Adrenal gland (tissue), 12 donors: ENCODE data around the gene EPOP. TPM values are rescaled to one million over a fixed set of nuclear protein-coding genes. Genes with fewer than 3 reads are reported as not detected.
A peak's percentile ranks its signal among the peaks of the same experiment; 100 is the strongest.
"Not testable (repeated sequence)": the region's sequence is repeated elsewhere in the genome, so short reads cannot be mapped to it uniquely, and the experiment has no call there.

Experiments used
- DNase-seq, 7 donors: peaks; one replicate each; pipeline ENCODE4 v3.0.0-alpha.2; 2019 to 2020
- H3K27ac ChIP-seq, 5 donors: fragments of 200-600 bp; sonication (generic) in 4 of 5; 1 replicate in 3 of 5; 2 replicates in 2 of 5; pipeline versions ENCODE4 v1.5.1 to v1.8.0; 2016 to 2020; ENCODE audit warnings: mild to moderate bottlenecking in 1 of 5
- H3K27me3 ChIP-seq: fragments of 200-600 bp; 2 replicates; pipeline ENCODE4 v1.8.0; 2021
- H3K36me3 ChIP-seq, 2 donors: fragments of 200-600 bp; replicated peaks in 1 of 2; 1 replicate in 1 of 2; 2 replicates in 1 of 2; pipeline versions ENCODE4 v1.5.1 to v1.8.0; 2018 to 2022
- H3K4me1 ChIP-seq, 2 donors: fragments of 200-600 bp; replicated peaks in 1 of 2; 1 replicate in 1 of 2; 2 replicates in 1 of 2; pipeline versions ENCODE4 v1.5.1 to v1.8.0; 2018 to 2021
- H3K4me3 ChIP-seq, 4 donors: fragments of 200-600 bp; sonication (generic) in 3 of 4; one replicate each; pipeline ENCODE4 v1.5.1; 2016 to 2018
- H3K9me3 ChIP-seq, 3 donors: fragments of 200-600 bp; sonication (generic) in 1 of 3; replicated peaks in 1 of 3; 1 replicate in 2 of 3; 2 replicates in 1 of 3; pipeline versions ENCODE4 v1.5.1 to v1.8.0; 2016 to 2021
- POLR2A ChIP-seq, 2 donors: fragments of 450-650 bp; IDR thresholded peaks; one replicate each; pipeline ENCODE4 v1.6.1; 2017; ENCODE audit warnings: antibody characterized with exemption in 2 of 2, mild to moderate bottlenecking in 2 of 2, moderate library complexity in 1 of 2
- WGBS, 4 donors: extraction: QIAGEN DNeasy Blood & Tissue Kit in 2 of 4; methylation state at CpG; one replicate each; pipeline versions ENCODE4 v1.1.5 to v1.1.7; 2013 to 2017; 5-methylcytosine and 5-hydroxymethylcytosine counted together
- intact Hi-C, 2 donors: fragments of 100-400 bp; cut with DNase I; formaldehyde crosslinking; loops; one replicate each; pipeline versions ENCODE4 v1.14.1 to v1.15.0; 2022 to 2023
- polyA plus RNA-seq, 3 donors: library from polyadenylated mRNA; stranded (reverse); fragments of 200-250 nt in 2 of 3; fragments of 350-450 nt in 1 of 3; fragmentation: Illumina TruSeq in 1 of 3; extraction: RNeasy Lipid Tissue Mini Kit (QIAGEN cat#74804) in 1 of 3; gene quantifications; one replicate each; pipeline ENCODE4 v1.2.3, GENCODE V29; 2013 to 2014
- total RNA-seq, 9 donors: library from RNA; depleted of rRNA in 4 of 9; stranded (reverse); fragments of >200 nt in 4 of 9; fragments of 120-200 nt in 1 of 9; fragmentation: NEBNext Ultra II Directional in 1 of 9; extraction: Animal tissue kit (Norgen Biotek cat#: 25700) in 1 of 9; gene quantifications; one replicate each; pipeline versions ENCODE4 v1.1.0 to v1.2.4, GENCODE V29; 2013 to 2023
- TF ChIP-seq, protein P1 (sequence below), 6 experiments: fragments of 450-650 bp in 4 of 6; fragments of 200-600 bp in 2 of 6; sonication (generic) in 1 of 6; IDR thresholded peaks; 1 replicate in 5 of 6; 2 replicates in 1 of 6; pipeline versions ENCODE4 v1.5.1 to v1.8.0; 2016 to 2021; ENCODE audit warnings: antibody characterized with exemption in 6 of 6, mild to moderate bottlenecking in 2 of 6, moderate library complexity in 1 of 6
- donor health status: healthy with polysubstance abuse.
- donor health status: Bipolar disorder and iron deficiency.
- donor health status: DM: yes; HTN: yes; CAD: no.
- donor health status: DM: no; HTN: no; CAD: no.
- donor health status: DM: no; HTN: no; CAD: no.
- donor health status: DM: yes; HTN: yes; CAD: no.

The EPOP gene
- total and polyA plus RNA-seq, 12 donors, result 0.06 to 9.4 (median 2.9) TPM

DNA sequence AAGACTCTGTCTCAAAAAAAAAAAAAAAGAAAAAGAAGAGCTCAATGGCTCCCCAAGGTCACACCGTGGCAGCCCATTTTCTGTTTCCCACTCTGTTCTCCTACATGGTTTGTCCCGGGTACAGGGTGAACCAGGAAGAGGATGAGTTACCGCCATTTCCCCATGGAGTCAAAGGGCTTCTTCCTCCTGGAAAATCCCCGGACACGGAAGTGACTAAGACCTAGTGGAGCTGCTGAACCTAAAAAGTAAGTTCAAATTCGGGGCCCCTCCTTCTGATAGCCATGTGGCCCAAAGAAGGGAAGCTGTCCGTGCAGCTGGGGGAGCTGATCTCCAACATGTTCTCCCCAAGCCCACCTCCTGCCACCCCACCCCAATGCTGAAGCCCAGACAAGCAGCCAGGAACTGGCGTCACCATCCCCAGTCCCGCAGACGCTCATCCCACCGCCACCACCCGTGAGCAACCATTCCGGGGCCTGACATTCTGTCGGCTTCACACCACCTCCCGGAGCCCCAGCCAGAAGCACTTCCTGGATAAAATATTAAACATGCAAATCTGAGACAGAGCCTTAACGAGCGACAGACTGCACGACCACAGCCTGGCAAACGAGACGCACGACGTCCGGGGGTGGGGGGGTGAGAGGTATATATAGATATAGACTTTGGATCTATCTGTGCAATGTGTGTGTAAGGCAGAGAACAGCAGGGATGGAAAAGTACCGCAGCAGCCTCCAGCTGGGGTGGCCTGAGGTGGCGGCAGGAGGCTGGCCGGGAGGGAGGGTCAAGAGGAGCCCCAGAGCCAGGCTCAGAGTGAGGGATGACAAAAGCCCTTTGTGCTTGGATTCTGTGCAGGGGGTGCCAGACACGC, 17.6 kb downstream of the EPOP start:
- TF ChIP-seq POLR2A (IDR thresholded peaks at IDR 0.05), result no peak
- TF ChIP-seq, protein P1, sequence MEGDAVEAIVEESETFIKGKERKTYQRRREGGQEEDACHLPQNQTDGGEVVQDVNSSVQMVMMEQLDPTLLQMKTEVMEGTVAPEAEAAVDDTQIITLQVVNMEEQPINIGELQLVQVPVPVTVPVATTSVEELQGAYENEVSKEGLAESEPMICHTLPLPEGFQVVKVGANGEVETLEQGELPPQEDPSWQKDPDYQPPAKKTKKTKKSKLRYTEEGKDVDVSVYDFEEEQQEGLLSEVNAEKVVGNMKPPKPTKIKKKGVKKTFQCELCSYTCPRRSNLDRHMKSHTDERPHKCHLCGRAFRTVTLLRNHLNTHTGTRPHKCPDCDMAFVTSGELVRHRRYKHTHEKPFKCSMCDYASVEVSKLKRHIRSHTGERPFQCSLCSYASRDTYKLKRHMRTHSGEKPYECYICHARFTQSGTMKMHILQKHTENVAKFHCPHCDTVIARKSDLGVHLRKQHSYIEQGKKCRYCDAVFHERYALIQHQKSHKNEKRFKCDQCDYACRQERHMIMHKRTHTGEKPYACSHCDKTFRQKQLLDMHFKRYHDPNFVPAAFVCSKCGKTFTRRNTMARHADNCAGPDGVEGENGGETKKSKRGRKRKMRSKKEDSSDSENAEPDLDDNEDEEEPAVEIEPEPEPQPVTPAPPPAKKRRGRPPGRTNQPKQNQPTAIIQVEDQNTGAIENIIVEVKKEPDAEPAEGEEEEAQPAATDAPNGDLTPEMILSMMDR (IDR thresholded peaks at IDR 0.05), result no peak
- DNase-seq, result no peak
- intact Hi-C loops, result no loop called here

DNA sequence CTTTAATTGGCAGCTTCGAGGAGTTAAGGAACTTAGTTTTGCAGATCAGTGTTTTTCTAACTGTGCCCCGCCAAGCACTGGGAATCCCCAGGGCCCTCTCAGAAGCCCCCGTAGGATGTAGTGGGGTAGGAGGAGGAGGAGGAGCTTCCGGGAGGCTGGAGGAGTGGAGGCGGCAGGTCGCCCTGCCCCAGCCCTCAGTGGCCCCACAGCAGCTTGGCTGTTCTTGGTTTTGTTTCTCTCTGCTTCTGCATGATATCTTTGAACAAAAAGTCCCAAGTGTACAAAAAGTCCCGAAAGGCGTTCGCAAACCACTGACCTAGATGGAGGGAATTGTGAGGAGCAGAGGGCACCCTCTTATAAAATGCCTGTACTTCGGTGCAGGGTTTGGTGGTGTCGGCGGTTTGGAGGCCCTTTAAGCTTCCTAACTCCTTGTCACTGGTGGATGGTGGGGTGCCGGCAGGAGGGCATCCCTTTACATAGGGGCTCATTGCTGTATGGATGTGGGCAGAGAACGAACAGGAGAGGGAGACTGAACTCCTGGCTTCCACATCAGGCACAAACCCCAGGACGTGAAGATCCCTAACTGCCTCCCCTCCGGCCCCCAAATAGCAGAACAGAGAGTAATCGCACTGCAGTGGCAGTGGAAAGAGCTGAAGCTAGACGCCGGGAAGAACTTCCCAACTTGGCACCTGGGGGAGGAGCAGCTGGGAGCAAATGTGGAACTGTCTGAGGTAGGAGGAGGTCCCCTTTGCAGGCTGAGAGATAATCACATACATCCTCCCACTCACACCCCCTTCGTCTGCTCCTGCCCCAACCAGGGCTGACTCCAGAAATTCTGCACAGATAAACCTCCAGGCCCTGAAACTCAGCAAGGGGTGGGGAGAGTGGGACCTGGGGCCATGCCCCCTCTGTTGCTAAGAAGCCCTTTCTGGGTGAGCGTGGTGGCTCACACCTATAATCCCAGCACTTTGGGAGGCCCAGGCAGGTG, 20.1 kb downstream of the EPOP start:
- TF ChIP-seq, protein P1 (IDR thresholded peaks at IDR 0.05), result no peak
- no peak for TF ChIP-seq POLR2A (IDR thresholded peaks at IDR 0.05)
- no peak overlapping the region for H3K4me3 ChIP-seq
- H3K9me3 ChIP-seq, result no peaks in the 10 kb centered on the region
- H3K27me3 ChIP-seq, result peaks cover 25% of the 10 kb centered on the region
- H3K36me3 ChIP-seq, result no peaks in the 10 kb centered on the region
- H3K27ac ChIP-seq, result no peak overlapping the region
- intact Hi-C loops, result no loop called here
- no peaks in the 10 kb centered on the region for H3K4me1 ChIP-seq
- 42 to 59% (median 44%) methylated on average over 17 to 21 of the region's 21 CpGs for WGBS, 4 donors
- peak in 1 of 7 donors; percentile 30 for DNase-seq

More for the DNA sequence above, 17.6 kb downstream of the EPOP start:
- Histone ChIP-seq H3K9me3 (no peaks in the 10 kb centered on the region), H3K4me1 (no peaks in the 10 kb centered on the region), H3K4me3 (no peak overlapping the region), H3K27ac (no peak overlapping the region), H3K36me3 (no peaks in the 10 kb centered on the region), H3K27me3 (peaks cover 25% of the 10 kb centered on the region)
- WGBS, 4 donors, result 69 to 80% (median 77%) methylated on average over 21 to 27 of the region's 27 CpGs

DNA sequence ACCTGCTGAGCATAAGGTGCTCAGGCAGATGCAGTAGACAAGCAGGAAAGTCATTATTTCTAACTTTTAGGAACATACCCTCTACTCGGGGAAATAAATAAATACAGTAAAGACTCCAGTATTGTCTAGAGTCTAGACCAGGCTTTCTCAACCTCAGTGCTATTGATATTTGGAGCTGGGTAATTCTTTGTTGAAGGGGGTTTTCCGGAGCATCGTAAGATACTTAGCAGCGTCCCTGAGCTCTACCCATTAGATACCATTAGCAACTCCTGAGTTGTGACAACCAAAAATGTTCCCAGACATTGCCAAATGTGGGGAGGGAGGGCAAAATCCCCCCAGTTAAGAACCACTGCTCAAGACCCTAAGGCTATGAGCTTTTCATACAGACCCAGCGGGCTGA, 21.1 kb downstream of the EPOP start:
- no peak overlapping the region for H3K27ac ChIP-seq
- H3K9me3 ChIP-seq, result no peaks in the 10 kb centered on the region
- intact Hi-C loops, result no loop called here
- peaks cover 25% of the 10 kb centered on the region for H3K27me3 ChIP-seq
- no peaks in the 10 kb centered on the region for H3K36me3 ChIP-seq
- no peak for DNase-seq
- H3K4me3 ChIP-seq, result no peak overlapping the region
- 78 to 87% (median 85%) methylated on average over 5 of the region's 5 CpGs for WGBS, 4 donors
- TF ChIP-seq, protein P1 (IDR thresholded peaks at IDR 0.05), result no peak
- H3K4me1 ChIP-seq, result no peaks in the 10 kb centered on the region

DNA sequence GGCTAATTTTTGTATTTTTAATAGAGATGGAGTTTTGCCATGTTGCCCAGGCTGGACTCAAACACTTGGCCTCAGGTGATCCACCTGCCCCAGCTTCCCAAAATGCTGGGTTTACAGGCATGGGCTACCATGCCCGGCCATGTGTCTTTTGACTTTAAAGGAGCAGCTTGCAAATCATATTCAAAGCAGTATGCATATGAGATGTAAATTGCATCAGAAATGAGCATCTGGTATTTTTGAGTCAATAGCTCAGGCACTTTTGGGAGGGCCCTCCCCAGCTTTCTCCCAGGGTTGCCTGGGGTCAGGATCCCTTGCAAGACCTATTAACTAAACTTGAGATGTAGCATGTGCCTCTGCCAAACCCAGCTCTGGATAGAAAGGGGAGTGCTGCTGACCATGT, 21.5 kb downstream of the EPOP start:
- no peaks in the 10 kb centered on the region for H3K9me3 ChIP-seq
- no peak overlapping the region for H3K4me3 ChIP-seq
- H3K4me1 ChIP-seq, result no peaks in the 10 kb centered on the region
- no peak for TF ChIP-seq POLR2A (IDR thresholded peaks at IDR 0.05)
- TF ChIP-seq, protein P1 (IDR thresholded peaks at IDR 0.05), result no peak
- H3K27ac ChIP-seq, result no peak overlapping the region
- H3K27me3 ChIP-seq, result peaks cover 25% of the 10 kb centered on the region
- DNase-seq, result peak in 1 of 7 donors; percentile 11
- WGBS, 4 donors, result 77 to 100% (median 88%) methylated on average over 1 of the region's 1 CpG; no CpG with 5 or more reads in 1 of the 4 donors
- H3K36me3 ChIP-seq, result no peaks in the 10 kb centered on the region
- intact Hi-C loops, result no loop called here

DNA sequence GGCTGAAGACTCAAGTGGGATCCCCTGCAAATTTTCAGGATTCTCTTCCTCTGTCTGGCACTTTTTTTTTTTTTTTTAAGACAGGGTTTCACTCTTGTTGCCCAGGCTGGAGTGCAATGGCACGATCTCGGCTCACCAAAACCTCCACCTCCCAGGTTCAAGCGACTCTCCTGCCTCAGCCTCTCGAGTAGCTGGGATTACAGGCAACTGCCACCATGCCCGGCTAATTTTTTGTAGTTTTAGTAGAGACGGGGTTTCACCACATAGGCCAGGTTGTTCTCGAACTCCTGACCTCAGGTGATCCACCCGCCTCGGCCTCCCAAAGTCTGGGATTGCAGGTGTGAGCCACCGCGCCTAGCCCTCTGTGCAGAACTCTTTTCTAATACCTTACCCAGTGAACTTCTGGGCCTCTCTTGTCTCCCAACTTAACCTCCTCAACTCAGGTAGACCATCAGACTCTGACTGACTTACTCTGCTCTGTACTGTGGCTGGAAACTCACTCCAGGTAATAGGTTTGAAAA, 24.0 kb downstream of the EPOP start:
- H3K4me3 ChIP-seq, H3K27ac ChIP-seq, H3K9me3 ChIP-seq, H3K4me1 ChIP-seq, H3K36me3 ChIP-seq, intact Hi-C loops: not testable (repeated sequence)
- peaks cover 24% of the 10 kb centered on the region for H3K27me3 ChIP-seq
- peak in 1 of 7 donors; percentile 31 for DNase-seq
- WGBS, 4 donors, result 81 to 93% (median 87%) methylated on average over 11 of the region's 11 CpGs
